Lung (tissue), 12 donors: ENCODE results near the gene POLR2L. TPM values are rescaled to one million over a fixed set of nuclear protein-coding genes. Genes with fewer than 3 reads are reported as not detected.

Experiments used
- ATAC-seq: fragments of 200-7000 bp; cut with Tn5 transposase; one replicate; pipeline ENCODE4 v1.9.1; 2020; ENCODE audit warnings: moderate number of reproducible peaks; ENCODE audit not compliant: insufficient read depth, low FRiP score
- DNase-seq, 3 donors: peaks; one replicate each; pipeline ENCODE4 v3.0.0-alpha.2; 2013 to 2017
- H3K27ac ChIP-seq, 2 donors: one replicate each; pipeline ENCODE4 v1.5.1; 2013; ENCODE audit warnings: mild to moderate bottlenecking in 2 of 2, moderate library complexity in 2 of 2, control low read depth in 1 of 2, inconsistent platforms in 1 of 2, low read depth in 1 of 2, low read length in 1 of 2
- H3K27me3 ChIP-seq, 3 donors: one replicate each; pipeline ENCODE4 v1.5.1; 2013; ENCODE audit warnings: low read length in 2 of 3; ENCODE audit not compliant: control insufficient read depth in 3 of 3, insufficient read depth in 3 of 3
- H3K36me3 ChIP-seq, 4 donors: one replicate each; pipeline ENCODE4 v1.5.1; 2013; ENCODE audit warnings: low read length in 4 of 4, mild to moderate bottlenecking in 1 of 4, moderate library complexity in 1 of 4; ENCODE audit not compliant: control insufficient read depth in 4 of 4, insufficient read depth in 4 of 4
- H3K4me1 ChIP-seq, 5 donors: one replicate each; pipeline ENCODE4 v1.5.1; 2013; ENCODE audit warnings: low read length in 5 of 5, mild to moderate bottlenecking in 2 of 5, moderate library complexity in 1 of 5; ENCODE audit not compliant: control insufficient read depth in 5 of 5, insufficient read depth in 5 of 5
- H3K4me3 ChIP-seq: one replicate; pipeline ENCODE4 v1.5.1; 2013; ENCODE audit warnings: mild to moderate bottlenecking, control low read depth, moderate library complexity
- H3K9ac ChIP-seq, 2 donors: one replicate each; pipeline ENCODE4 v1.5.1; 2013; ENCODE audit warnings: low read length in 2 of 2, control low read depth in 1 of 2; ENCODE audit not compliant: insufficient read depth in 1 of 2
- H3K9me3 ChIP-seq, 4 donors: one replicate each; pipeline ENCODE4 v1.5.1; 2013; ENCODE audit warnings: low read length in 3 of 4, mild to moderate bottlenecking in 1 of 4, moderate library complexity in 1 of 4; ENCODE audit not compliant: control insufficient read depth in 4 of 4, insufficient read depth in 3 of 4
- CTCF ChIP-seq: IDR thresholded peaks from 2 replicates; pipeline ENCODE4 v1.5.1; 2012; ENCODE audit warnings: mild to moderate bottlenecking; ENCODE audit errors: control extremely low read depth, extremely low read depth
- WGBS, 2 donors: extraction: QIAGEN DNeasy Blood & Tissue Kit; methylation state at CpG; one replicate each; pipeline ENCODE4 v1.1.7; 2013; 5-methylcytosine and 5-hydroxymethylcytosine counted together
- polyA plus RNA-seq, 2 donors: library from polyadenylated mRNA; stranded (reverse); fragments of 200-250 nt; gene quantifications; one replicate each; pipeline ENCODE4 v1.2.1, GENCODE V29; 2013
- total RNA-seq, 2 donors: library from RNA; depleted of rRNA in 1 of 2; stranded (reverse); fragments of >200 nt in 1 of 2; gene quantifications; one replicate each; pipeline ENCODE4 v1.2.1, GENCODE V29; 2014 to 2021
- donor health status: control.
- donor health status: control.
- donor health status: Bipolar disorder and iron deficiency.
- donor health status: healthy.
- donor health status: DM: yes; HTN: yes; CAD: no.

POLR2L gene
- total and polyA plus RNA-seq, 4 donors, result 144 to 183 (median 167) TPM

GRCh38 chr11:797296-798092, 44.8 kb downstream of the POLR2L start:
- Histone ChIP-seq H3K4me1 (peaks cover 0 to 22% (median 15%) of the 10 kb centered on the region in 5 donors), H3K9ac (peak overlapping the region in 1 of 2 donors; percentile 8), H3K4me3 (peak overlapping the region; percentile 48), H3K36me3 (peaks cover 0 to 31% (median 6%) of the 10 kb centered on the region in 4 donors), H3K9me3 (no peaks in the 10 kb centered on the region), H3K27ac (peak overlapping the region; percentile 17 to 83), H3K27me3 (no peaks in the 10 kb centered on the region)
- peak; percentile 60 for ATAC-seq
- TF ChIP-seq CTCF, result no peak
- WGBS, 2 donors, result 0% methylated on average over 42 to 57 of the region's 57 CpGs
- peak; percentile 89 for DNase-seq

DNA sequence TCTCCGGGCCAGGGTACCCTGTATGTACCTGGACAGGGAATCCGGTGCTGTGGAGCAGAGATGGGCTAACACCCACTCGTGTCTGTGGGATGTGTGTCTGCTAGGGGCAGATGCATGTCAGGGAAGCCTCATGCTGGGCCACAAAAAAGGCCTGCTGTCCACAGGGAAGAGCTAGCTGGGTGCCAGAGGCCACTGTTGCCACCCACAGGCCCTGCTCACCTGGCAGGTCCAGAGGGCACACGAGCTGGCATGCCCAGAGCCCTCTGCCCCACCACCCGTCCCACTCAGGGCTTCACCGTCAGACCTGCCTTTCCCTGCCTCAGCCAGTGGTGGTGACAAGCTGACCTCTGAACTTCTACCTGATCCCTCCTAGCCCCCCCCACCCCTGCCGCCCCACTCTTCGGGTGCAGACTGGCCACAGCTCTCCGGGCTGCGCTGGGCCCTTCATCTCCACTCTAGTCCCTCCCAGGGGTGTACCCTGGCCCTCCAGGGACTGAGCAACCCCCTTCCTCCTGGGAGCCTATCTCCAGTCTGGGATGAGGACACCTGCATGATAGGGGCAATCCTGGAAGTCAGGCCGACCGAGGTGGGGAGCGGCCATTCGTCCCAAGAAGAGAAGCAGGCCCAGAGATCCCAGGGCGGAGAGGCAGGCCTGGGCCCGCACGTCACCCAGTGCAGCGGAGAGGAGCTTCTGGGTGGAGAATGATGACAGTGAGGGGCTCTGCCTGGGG, 45.6 kb downstream of the POLR2L start:
- TF ChIP-seq CTCF, result no peak
- Histone ChIP-seq H3K27ac (peak overlapping the region; percentile 17 to 83), H3K9me3 (no peaks in the 10 kb centered on the region), H3K4me3 (peak overlapping the region; percentile 48), H3K36me3 (peaks cover 0 to 36% (median 6%) of the 10 kb centered on the region in 4 donors), H3K4me1 (peaks cover 0 to 22% (median 15%) of the 10 kb centered on the region in 5 donors), H3K27me3 (no peaks in the 10 kb centered on the region), H3K9ac (peak overlapping the region in 1 of 2 donors; percentile 87)
- WGBS, 2 donors, result 22 to 32% methylated on average over 18 of the region's 18 CpGs
- ATAC-seq, result no peak
- DNase-seq, result no peak

GRCh38 chr11:795634-796564, 46.4 kb downstream of the POLR2L start:
- no peak for TF ChIP-seq CTCF
- 3 to 4% methylated on average over 23 to 26 of the region's 26 CpGs for WGBS, 2 donors
- Histone ChIP-seq H3K4me3 (peak overlapping the region; percentile 49), H3K27ac (peak overlapping the region; percentile 14 to 83), H3K4me1 (peaks cover 0 to 22% (median 15%) of the 10 kb centered on the region in 5 donors), H3K36me3 (peaks cover 0 to 38% (median 7%) of the 10 kb centered on the region in 4 donors), H3K9ac (peak overlapping the region; percentile 28 to 87), H3K9me3 (no peaks in the 10 kb centered on the region), H3K27me3 (no peaks in the 10 kb centered on the region)
- peak; percentile 39 for ATAC-seq
- DNase-seq, result peak; percentile 82 to 90 (median 86)
